HCT116 (cell line): ENCODE measurements around the gene MPP7.

Experiments
- CBX3 ChIP-seq: IDR thresholded peaks from 2 replicates; pipeline ENCODE4 v1.6.1; 2012; ENCODE audit warnings: low read depth
- EZH2 ChIP-seq: fragments of 200-600 bp; sonication (generic); IDR thresholded peaks from 2 replicates; pipeline ENCODE4 v1.6.1; 2017; ENCODE audit warnings: antibody characterized with exemption, mixed run types
- EZH2phosphoT487 ChIP-seq: fragments of 200-600 bp; IDR thresholded peaks from 2 replicates; pipeline ENCODE4 v1.6.1; 2018; ENCODE audit warnings: antibody characterized with exemption, borderline replicate concordance
- MAX ChIP-seq: IDR thresholded peaks from 2 replicates; pipeline ENCODE4 v1.6.1; 2012
- POLR2A ChIP-seq: IDR thresholded peaks from 2 replicates; pipeline ENCODE4 v1.7.0; 2011; ENCODE audit warnings: borderline replicate concordance; ENCODE audit not compliant: insufficient read depth, insufficient read length; ENCODE audit errors: extremely low read depth
- POLR2AphosphoS5 ChIP-seq: IDR thresholded peaks from 2 replicates; pipeline ENCODE4 v1.6.1; 2011; ENCODE audit warnings: mild to moderate bottlenecking, low read depth, low read length, moderate library complexity
- RAD21 ChIP-seq: IDR thresholded peaks from 2 replicates; pipeline ENCODE4 v1.6.1; 2012; ENCODE audit warnings: low read depth, mild to moderate bottlenecking
- SP1 ChIP-seq: IDR thresholded peaks from 2 replicates; pipeline ENCODE4 v1.6.1; 2012; ENCODE audit warnings: low read depth
- SRF ChIP-seq: IDR thresholded peaks from 2 replicates; pipeline ENCODE4 v1.6.1; 2012; ENCODE audit warnings: low read depth
- YY1 ChIP-seq: IDR thresholded peaks from 2 replicates; pipeline ENCODE4 v1.6.1; 2011; ENCODE audit warnings: low read length, low read depth, moderate library complexity, mild to moderate bottlenecking; ENCODE audit not compliant: insufficient replicate concordance; ENCODE audit errors: extremely low read depth
- TF ChIP-seq, protein P1 (sequence below), 3 experiments: fragments of 200-600 bp in 1 of 3; sonication (generic) in 1 of 3; IDR thresholded peaks in 2 of 3; conservative IDR thresholded peaks in 1 of 3; 2 replicates each; pipeline ENCODE4 v1.5.1; 2012 to 2017; ENCODE audit warnings: low read depth in 2 of 3, low read length in 2 of 3, antibody characterized with exemption in 1 of 3, borderline replicate concordance in 1 of 3, control low read depth in 1 of 3, mild to moderate bottlenecking in 1 of 3, mixed read lengths in 1 of 3, mixed run types in 1 of 3, moderate library complexity in 1 of 3; ENCODE audit not compliant: insufficient read depth in 1 of 3
- TF ChIP-seq, protein P2 (sequence below): IDR thresholded peaks from 2 replicates; pipeline ENCODE4 v1.6.1; 2012
- TF ChIP-seq, protein P3 (sequence below): IDR thresholded peaks from 2 replicates; pipeline ENCODE4 v1.6.1; 2012; ENCODE audit warnings: low read depth

DNA sequence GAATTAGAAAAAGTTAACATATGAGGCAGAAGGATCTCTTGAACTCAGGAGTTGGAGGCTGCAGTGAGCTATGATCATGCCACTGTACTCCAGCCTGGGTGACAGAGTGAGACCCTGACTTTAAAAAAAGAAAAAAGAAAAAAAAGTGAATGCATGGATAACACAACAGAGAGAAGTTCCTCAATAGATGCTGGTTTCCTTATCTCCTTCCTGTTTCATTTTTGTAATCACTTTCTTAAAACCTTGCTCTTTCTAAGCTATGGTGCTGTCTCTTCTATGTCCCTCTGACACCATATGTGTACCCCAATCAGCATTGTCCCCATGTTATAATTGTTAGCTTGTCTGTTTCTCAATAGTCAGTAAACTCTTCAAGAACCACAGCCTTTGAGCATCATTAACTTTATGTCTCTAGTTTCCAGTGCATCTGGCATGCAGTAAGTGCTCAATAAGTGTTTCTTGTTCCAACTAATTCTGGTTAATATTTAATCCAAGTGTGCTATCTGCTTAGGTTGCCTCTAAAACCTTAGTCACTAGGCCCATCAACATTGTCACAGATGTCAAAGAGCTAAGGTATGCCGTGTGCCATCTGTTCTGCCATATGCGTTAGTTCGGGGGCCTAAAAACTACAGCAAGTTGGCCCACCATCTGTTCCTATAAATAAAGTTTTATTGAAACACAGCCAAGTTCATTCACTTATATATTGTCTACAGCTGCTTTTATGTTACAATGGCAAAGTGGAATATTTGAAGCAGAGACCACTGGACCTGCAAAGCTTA lies 36.2 kb downstream of the MPP7 start:
- TF ChIP-seq POLR2AphosphoS5: no peak
- TF ChIP-seq, protein P1, sequence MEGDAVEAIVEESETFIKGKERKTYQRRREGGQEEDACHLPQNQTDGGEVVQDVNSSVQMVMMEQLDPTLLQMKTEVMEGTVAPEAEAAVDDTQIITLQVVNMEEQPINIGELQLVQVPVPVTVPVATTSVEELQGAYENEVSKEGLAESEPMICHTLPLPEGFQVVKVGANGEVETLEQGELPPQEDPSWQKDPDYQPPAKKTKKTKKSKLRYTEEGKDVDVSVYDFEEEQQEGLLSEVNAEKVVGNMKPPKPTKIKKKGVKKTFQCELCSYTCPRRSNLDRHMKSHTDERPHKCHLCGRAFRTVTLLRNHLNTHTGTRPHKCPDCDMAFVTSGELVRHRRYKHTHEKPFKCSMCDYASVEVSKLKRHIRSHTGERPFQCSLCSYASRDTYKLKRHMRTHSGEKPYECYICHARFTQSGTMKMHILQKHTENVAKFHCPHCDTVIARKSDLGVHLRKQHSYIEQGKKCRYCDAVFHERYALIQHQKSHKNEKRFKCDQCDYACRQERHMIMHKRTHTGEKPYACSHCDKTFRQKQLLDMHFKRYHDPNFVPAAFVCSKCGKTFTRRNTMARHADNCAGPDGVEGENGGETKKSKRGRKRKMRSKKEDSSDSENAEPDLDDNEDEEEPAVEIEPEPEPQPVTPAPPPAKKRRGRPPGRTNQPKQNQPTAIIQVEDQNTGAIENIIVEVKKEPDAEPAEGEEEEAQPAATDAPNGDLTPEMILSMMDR (IDR thresholded peaks at IDR 0.05 in 2 of 3, conservative IDR thresholded peaks at IDR 0.05 in 1 of 3; ENCODE audit: borderline replicate concordance in 1 of 3, insufficient read depth in 1 of 3, low read depth in 2 of 3, low read length in 2 of 3): no peak
- no peak for TF ChIP-seq CBX3
- no peak for TF ChIP-seq SP1
- TF ChIP-seq POLR2A: no peak
- TF ChIP-seq EZH2phosphoT487: no peak
- TF ChIP-seq, protein P2, sequence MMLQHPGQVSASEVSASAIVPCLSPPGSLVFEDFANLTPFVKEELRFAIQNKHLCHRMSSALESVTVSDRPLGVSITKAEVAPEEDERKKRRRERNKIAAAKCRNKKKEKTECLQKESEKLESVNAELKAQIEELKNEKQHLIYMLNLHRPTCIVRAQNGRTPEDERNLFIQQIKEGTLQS: no peak
- TF ChIP-seq, protein P3, sequence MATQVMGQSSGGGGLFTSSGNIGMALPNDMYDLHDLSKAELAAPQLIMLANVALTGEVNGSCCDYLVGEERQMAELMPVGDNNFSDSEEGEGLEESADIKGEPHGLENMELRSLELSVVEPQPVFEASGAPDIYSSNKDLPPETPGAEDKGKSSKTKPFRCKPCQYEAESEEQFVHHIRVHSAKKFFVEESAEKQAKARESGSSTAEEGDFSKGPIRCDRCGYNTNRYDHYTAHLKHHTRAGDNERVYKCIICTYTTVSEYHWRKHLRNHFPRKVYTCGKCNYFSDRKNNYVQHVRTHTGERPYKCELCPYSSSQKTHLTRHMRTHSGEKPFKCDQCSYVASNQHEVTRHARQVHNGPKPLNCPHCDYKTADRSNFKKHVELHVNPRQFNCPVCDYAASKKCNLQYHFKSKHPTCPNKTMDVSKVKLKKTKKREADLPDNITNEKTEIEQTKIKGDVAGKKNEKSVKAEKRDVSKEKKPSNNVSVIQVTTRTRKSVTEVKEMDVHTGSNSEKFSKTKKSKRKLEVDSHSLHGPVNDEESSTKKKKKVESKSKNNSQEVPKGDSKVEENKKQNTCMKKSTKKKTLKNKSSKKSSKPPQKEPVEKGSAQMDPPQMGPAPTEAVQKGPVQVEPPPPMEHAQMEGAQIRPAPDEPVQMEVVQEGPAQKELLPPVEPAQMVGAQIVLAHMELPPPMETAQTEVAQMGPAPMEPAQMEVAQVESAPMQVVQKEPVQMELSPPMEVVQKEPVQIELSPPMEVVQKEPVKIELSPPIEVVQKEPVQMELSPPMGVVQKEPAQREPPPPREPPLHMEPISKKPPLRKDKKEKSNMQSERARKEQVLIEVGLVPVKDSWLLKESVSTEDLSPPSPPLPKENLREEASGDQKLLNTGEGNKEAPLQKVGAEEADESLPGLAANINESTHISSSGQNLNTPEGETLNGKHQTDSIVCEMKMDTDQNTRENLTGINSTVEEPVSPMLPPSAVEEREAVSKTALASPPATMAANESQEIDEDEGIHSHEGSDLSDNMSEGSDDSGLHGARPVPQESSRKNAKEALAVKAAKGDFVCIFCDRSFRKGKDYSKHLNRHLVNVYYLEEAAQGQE: no peak
- TF ChIP-seq MAX: no peak
- TF ChIP-seq SRF: no peak
- TF ChIP-seq RAD21: no peak
- no peak for TF ChIP-seq EZH2
- no peak for TF ChIP-seq YY1
